H9 (cell line): ENCODE results near the gene ODF4. TPM values are rescaled to one million over a fixed set of nuclear protein-coding genes. Genes with fewer than 3 reads are reported as not detected.
A peak's percentile ranks its signal among the peaks of the same experiment; 100 is the strongest.

Source experiments
- DNase-seq: peaks from one replicate; pipeline ENCODE4 v3.0.0-alpha.2; 2017
- H2AFZ ChIP-seq: one replicate; pipeline ENCODE4 v1.6.1; 2013; ENCODE audit warnings: mild to moderate bottlenecking, low read length, control low read depth, moderate library complexity
- H2AK5ac ChIP-seq: 2 replicates; pipeline ENCODE4 v1.6.1; 2013; ENCODE audit warnings: low read length, control low read depth, mixed read lengths; ENCODE audit not compliant: insufficient read length
- H2BK120ac ChIP-seq: one replicate; pipeline ENCODE4 v1.6.1; 2013; ENCODE audit warnings: low read depth, mild to moderate bottlenecking, low read length, control low read depth, inconsistent platforms; ENCODE audit not compliant: poor library complexity, severe bottlenecking
- H2BK12ac ChIP-seq: 2 replicates; pipeline ENCODE4 v1.6.1; 2013; ENCODE audit warnings: low read length, control low read depth, mixed read lengths, low read depth; ENCODE audit not compliant: insufficient read length
- H2BK15ac ChIP-seq: 2 replicates; pipeline ENCODE4 v1.6.1; 2013; ENCODE audit warnings: low read depth, low read length, control low read depth
- H2BK20ac ChIP-seq: one replicate; pipeline ENCODE4 v1.6.1; 2013; ENCODE audit warnings: low read depth, mild to moderate bottlenecking, low read length, control low read depth, inconsistent platforms; ENCODE audit not compliant: poor library complexity, severe bottlenecking
- H2BK5ac ChIP-seq: 2 replicates; pipeline ENCODE4 v1.6.1; 2013; ENCODE audit warnings: low read length, control low read depth, mixed read lengths; ENCODE audit not compliant: insufficient read length
- H3K14ac ChIP-seq: 2 replicates; pipeline ENCODE4 v1.6.1; 2013; ENCODE audit warnings: low read length, control low read depth; ENCODE audit not compliant: insufficient read depth
- H3K18ac ChIP-seq: 2 replicates; pipeline ENCODE4 v1.6.1; 2013; ENCODE audit warnings: low read depth, mild to moderate bottlenecking, mixed read lengths, low read length, control low read depth; ENCODE audit not compliant: insufficient read length
- H3K23ac ChIP-seq: 2 replicates; pipeline ENCODE4 v1.6.1; 2013; ENCODE audit warnings: low read length, control low read depth, mixed read lengths, low read depth; ENCODE audit not compliant: insufficient read length
- H3K23me2 ChIP-seq: 2 replicates; pipeline ENCODE4 v1.6.1; 2013; ENCODE audit warnings: low read depth, mild to moderate bottlenecking, mixed read lengths, low read length, control low read depth; ENCODE audit not compliant: insufficient read length, poor library complexity, severe bottlenecking
- H3K27ac ChIP-seq: 2 replicates; pipeline ENCODE4 v1.5.1; 2013; ENCODE audit warnings: low read length, control low read depth, mixed read lengths, low read depth; ENCODE audit not compliant: insufficient read length
- H3K27me3 ChIP-seq: 2 replicates; pipeline ENCODE4 v1.6.1; 2013; ENCODE audit warnings: low read length, control low read depth, inconsistent platforms; ENCODE audit not compliant: insufficient read depth
- H3K4ac ChIP-seq: 2 replicates; pipeline ENCODE4 v1.6.1; 2013; ENCODE audit warnings: low read depth, mild to moderate bottlenecking, control low read depth, inconsistent platforms, low read length, moderate library complexity
- H3K4me1 ChIP-seq: 2 replicates; pipeline ENCODE4 v1.6.1; 2013; ENCODE audit warnings: low read length, control low read depth, inconsistent platforms; ENCODE audit not compliant: insufficient read depth
- H3K4me2 ChIP-seq: 2 replicates; pipeline ENCODE4 v1.6.1; 2013; ENCODE audit warnings: low read length, control low read depth, mixed read lengths; ENCODE audit not compliant: insufficient read length, insufficient read depth
- H3K56ac ChIP-seq: 2 replicates; pipeline ENCODE4 v1.6.1; 2013; ENCODE audit warnings: low read depth, mild to moderate bottlenecking, mixed read lengths, low read length, control low read depth; ENCODE audit not compliant: insufficient read length
- H3K79me1 ChIP-seq: 2 replicates; pipeline ENCODE4 v1.6.1; 2013; ENCODE audit warnings: low read depth, mild to moderate bottlenecking, moderate library complexity, low read length, control low read depth, inconsistent platforms; ENCODE audit not compliant: insufficient read depth, poor library complexity, severe bottlenecking
- H3K79me2 ChIP-seq: 2 replicates; pipeline ENCODE4 v1.6.1; 2013; ENCODE audit warnings: low read length, control low read depth, inconsistent platforms; ENCODE audit not compliant: insufficient read depth
- H3K9ac ChIP-seq: 2 replicates; pipeline ENCODE4 v1.6.1; 2013; ENCODE audit warnings: low read length, control low read depth, mixed read lengths; ENCODE audit not compliant: insufficient read length; ENCODE audit errors: extremely low read depth
- H3K9me3 ChIP-seq: one replicate; pipeline ENCODE4 v1.6.1; 2013; ENCODE audit warnings: low read depth, low read length, inconsistent platforms; ENCODE audit not compliant: control insufficient read depth
- H3T11ph ChIP-seq: one replicate; pipeline ENCODE4 v1.6.1; 2013; ENCODE audit warnings: mild to moderate bottlenecking, low read length, control low read depth, inconsistent platforms
- H4K20me1 ChIP-seq: one replicate; pipeline ENCODE4 v1.6.1; 2013; ENCODE audit not compliant: control insufficient read depth, insufficient read length, insufficient read depth
- H4K5ac ChIP-seq: 2 replicates; pipeline ENCODE4 v1.6.1; 2013; ENCODE audit warnings: low read depth, mild to moderate bottlenecking, mixed read lengths, low read length, control low read depth; ENCODE audit not compliant: insufficient read length
- H4K8ac ChIP-seq: replicated peaks from 2 replicates; pipeline ENCODE4 v1.6.1; 2013; ENCODE audit warnings: low read length, control low read depth, mixed read lengths, low read depth; ENCODE audit not compliant: insufficient read length
- H4K91ac ChIP-seq: 2 replicates; pipeline ENCODE4 v1.6.1; 2013; ENCODE audit warnings: low read depth, mild to moderate bottlenecking, moderate library complexity, mixed read lengths, low read length, control low read depth; ENCODE audit not compliant: insufficient read length
- H3K27ac Mint-ChIP-seq, 3 experiments: 2 replicates in 2 of 3; 3 replicates in 1 of 3; pipeline ENCODE4 v1.8.0; 2020 to 2021; ENCODE audit warnings: mixed read lengths in 3 of 3, mild to moderate bottlenecking in 1 of 3, moderate library complexity in 1 of 3
- H3K27me3 Mint-ChIP-seq: 2 replicates; pipeline ENCODE4 v1.8.0; 2021; ENCODE audit warnings: low read depth, mild to moderate bottlenecking, moderate library complexity, mixed read lengths
- H3K36me3 Mint-ChIP-seq, 3 experiments: 2 replicates in 2 of 3; 3 replicates in 1 of 3; pipeline ENCODE4 v1.8.0; 2020 to 2021; ENCODE audit warnings: low read depth in 3 of 3, mixed read lengths in 3 of 3; ENCODE audit not compliant: insufficient read depth in 1 of 3
- H3K4me1 Mint-ChIP-seq, 2 experiments: 2 replicates each; pipeline ENCODE4 v1.8.0; 2020; ENCODE audit warnings: mixed read lengths in 2 of 2
- H3K4me3 Mint-ChIP-seq, 2 experiments: 2 replicates in 1 of 2; 3 replicates in 1 of 2; pipeline ENCODE4 v1.8.0; 2020 to 2021; ENCODE audit warnings: mild to moderate bottlenecking in 2 of 2, mixed read lengths in 2 of 2, moderate library complexity in 1 of 2
- H3K9me3 Mint-ChIP-seq, 2 experiments: 2 replicates in 1 of 2; 3 replicates in 1 of 2; pipeline ENCODE4 v1.8.0; 2020; ENCODE audit warnings: mild to moderate bottlenecking in 2 of 2, mixed read lengths in 2 of 2, moderate library complexity in 1 of 2
- WGBS: extraction: QIAGEN DNeasy Blood & Tissue Kit; methylation state at CpG from one replicate; pipeline ENCODE4 v1.1.7; 2013; ENCODE audit warnings: missing lambda C conversion rate, low lambda C conversion rate, mixed read lengths; ENCODE audit not compliant: insufficient read length; ENCODE audit errors: extremely low coverage; 5-methylcytosine and 5-hydroxymethylcytosine counted together
- total RNA-seq: library from RNA; stranded (reverse); gene quantifications from 2 replicates; pipeline ENCODE4 v1.2.1, GENCODE V29; 2021
- TF ChIP-seq, protein P1 (sequence below): fragments of 200-600 bp; sonication (generic); conservative IDR thresholded peaks from 3 replicates; pipeline ENCODE4 v1.8.0; 2021; ENCODE audit warnings: antibody characterized with exemption, mild to moderate bottlenecking

Gene ODF4
- total RNA-seq, 1 experiment from 2014 or later = not detected

DNA sequence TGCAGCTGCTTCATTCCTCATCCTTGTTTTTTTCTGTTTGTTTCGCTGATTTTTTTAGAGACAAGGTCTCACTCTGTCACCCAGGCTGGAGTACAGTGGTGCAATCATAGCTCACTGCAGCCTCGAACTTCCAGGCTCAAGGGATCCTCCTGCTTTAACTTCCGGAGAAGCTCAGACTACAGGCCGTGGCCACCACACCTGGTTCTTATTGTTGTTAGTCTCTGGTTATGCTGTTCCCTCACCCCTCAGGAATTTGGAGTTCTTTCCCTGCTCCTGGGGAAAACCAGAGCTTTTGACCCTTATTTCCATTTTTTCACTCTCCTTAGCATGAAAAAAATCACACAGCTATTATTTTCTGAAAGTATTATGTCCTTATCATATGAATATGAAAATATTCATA is 1.8 kb downstream of the ODF4 start:
- H3K9me3 Mint-ChIP-seq = no peaks in the 10 kb centered on the region

More for the DNA sequence above, 1.8 kb downstream of the ODF4 start:
- no peaks in the 10 kb centered on the region for H3K27me3 ChIP-seq
- H3K9ac ChIP-seq = no peak overlapping the region
- H2BK15ac ChIP-seq = no peak overlapping the region
- H4K20me1 ChIP-seq = no peaks in the 10 kb centered on the region
- no peak overlapping the region for H3K14ac ChIP-seq
- no peak overlapping the region for H2AK5ac ChIP-seq
- Mint-ChIP-seq H3K27ac (peak overlapping the region; percentile 79 to 93 (median 87); a peak in 6 of 7 replicates), H3K4me3 (no peak overlapping the region), H3K36me3 (no peaks in the 10 kb centered on the region; a peak in 1 of 7 replicates), H3K4me1 (peaks cover 26 to 28% of the 10 kb centered on the region in 2 experiments), H3K27me3 (peaks cover 2% of the 10 kb centered on the region; the same call in 1 of the 2 replicates)
- no peaks in the 10 kb centered on the region for H3K9me3 ChIP-seq
- no peak overlapping the region for H3T11ph ChIP-seq
- no peak overlapping the region for H2BK5ac ChIP-seq
- H2BK20ac ChIP-seq = no peak overlapping the region
- H2AFZ ChIP-seq = no peak overlapping the region
- no peak overlapping the region for H3K27ac ChIP-seq
- H2BK120ac ChIP-seq = no peak overlapping the region
- WGBS = no CpG with 5 or more reads among the region's 4 CpGs
- no peak overlapping the region for H3K4ac ChIP-seq
- H4K91ac ChIP-seq = no peak overlapping the region
- peak; percentile 72 for DNase-seq
- no peak overlapping the region for H3K18ac ChIP-seq
- TF ChIP-seq, protein P1, sequence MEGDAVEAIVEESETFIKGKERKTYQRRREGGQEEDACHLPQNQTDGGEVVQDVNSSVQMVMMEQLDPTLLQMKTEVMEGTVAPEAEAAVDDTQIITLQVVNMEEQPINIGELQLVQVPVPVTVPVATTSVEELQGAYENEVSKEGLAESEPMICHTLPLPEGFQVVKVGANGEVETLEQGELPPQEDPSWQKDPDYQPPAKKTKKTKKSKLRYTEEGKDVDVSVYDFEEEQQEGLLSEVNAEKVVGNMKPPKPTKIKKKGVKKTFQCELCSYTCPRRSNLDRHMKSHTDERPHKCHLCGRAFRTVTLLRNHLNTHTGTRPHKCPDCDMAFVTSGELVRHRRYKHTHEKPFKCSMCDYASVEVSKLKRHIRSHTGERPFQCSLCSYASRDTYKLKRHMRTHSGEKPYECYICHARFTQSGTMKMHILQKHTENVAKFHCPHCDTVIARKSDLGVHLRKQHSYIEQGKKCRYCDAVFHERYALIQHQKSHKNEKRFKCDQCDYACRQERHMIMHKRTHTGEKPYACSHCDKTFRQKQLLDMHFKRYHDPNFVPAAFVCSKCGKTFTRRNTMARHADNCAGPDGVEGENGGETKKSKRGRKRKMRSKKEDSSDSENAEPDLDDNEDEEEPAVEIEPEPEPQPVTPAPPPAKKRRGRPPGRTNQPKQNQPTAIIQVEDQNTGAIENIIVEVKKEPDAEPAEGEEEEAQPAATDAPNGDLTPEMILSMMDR = no peak
- no peaks in the 10 kb centered on the region for H3K23me2 ChIP-seq
- H3K23ac ChIP-seq = no peak overlapping the region
- H3K79me1 ChIP-seq = no peaks in the 10 kb centered on the region
- H3K4me1 ChIP-seq = no peaks in the 10 kb centered on the region; the same call in 1 of the 2 replicates
- no peaks in the 10 kb centered on the region for H3K79me2 ChIP-seq
- no peak overlapping the region for H3K4me2 ChIP-seq
- H4K5ac ChIP-seq = no peak overlapping the region
- H4K8ac ChIP-seq = no peak overlapping the region
- H2BK12ac ChIP-seq = no peak overlapping the region
- H3K56ac ChIP-seq = no peak overlapping the region
